Endothelial cell of umbilical vein (primary cell): Measurements from ENCODE around the gene ZHX3.

Experiments
- CTCF ChIP-seq, 2 donors: IDR thresholded peaks; 1 replicate in 1 of 2; 2 replicates in 1 of 2; pipeline ENCODE4 v1.5.1; 2011; ENCODE audit warnings: low read length in 2 of 2, mild to moderate bottlenecking in 2 of 2, moderate library complexity in 2 of 2, control low read depth in 1 of 2, inconsistent platforms in 1 of 2, low read depth in 1 of 2; ENCODE audit not compliant: insufficient read depth in 1 of 2; ENCODE audit errors: extremely low read depth in 1 of 2
- EZH2 ChIP-seq: IDR thresholded peaks from 2 replicates; pipeline ENCODE4 v1.6.1; 2012; ENCODE audit warnings: borderline replicate concordance, low read depth, mild to moderate bottlenecking, moderate library complexity, low read length, inconsistent platforms; ENCODE audit not compliant: severe bottlenecking
- JUN ChIP-seq: IDR thresholded peaks from 2 replicates; pipeline ENCODE4 v1.6.1; 2011; ENCODE audit warnings: borderline replicate concordance, low read depth; ENCODE audit not compliant: insufficient read length, insufficient read depth
- MYC ChIP-seq: IDR thresholded peaks from one replicate; pipeline ENCODE4 v1.6.1; 2011; ENCODE audit warnings: mild to moderate bottlenecking, low read depth, low read length
- POLR2A ChIP-seq: IDR thresholded peaks from 2 replicates; pipeline ENCODE4 v1.6.1; 2012; ENCODE audit warnings: low read depth, mild to moderate bottlenecking, control low read depth, low read length
- POLR2AphosphoS5 ChIP-seq: IDR thresholded peaks from 2 replicates; pipeline ENCODE4 v1.6.1; 2012; ENCODE audit warnings: low read depth, mild to moderate bottlenecking, control low read depth, low read length, moderate library complexity; ENCODE audit not compliant: insufficient read depth
- TF ChIP-seq, protein P1 (sequence below): IDR thresholded peaks from 2 replicates; pipeline ENCODE4 v1.6.1; 2011; ENCODE audit not compliant: insufficient read depth, insufficient read length

DNA sequence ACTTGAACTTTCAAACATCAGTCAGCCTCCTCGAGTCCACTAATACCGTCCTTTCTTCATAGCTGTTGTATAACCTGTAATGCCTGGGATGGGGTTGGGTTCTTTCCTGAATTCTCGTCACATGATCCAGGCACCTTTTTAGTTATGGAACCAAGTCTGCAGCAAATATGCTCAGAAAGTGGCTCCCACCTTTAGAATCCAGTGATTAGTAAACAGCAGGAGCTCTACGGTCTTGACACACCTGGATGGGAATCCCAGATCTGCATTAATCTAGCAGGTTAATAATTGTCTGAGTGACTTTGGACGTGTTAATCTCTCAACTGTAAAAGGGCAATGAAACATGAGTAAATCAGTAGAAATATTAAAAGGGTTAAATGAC lies 729 bp upstream of the ZHX3 start:
- TF ChIP-seq CTCF (IDR thresholded peaks at IDR 0.05; ENCODE audit: extremely low read depth in 1 of 2, insufficient read depth in 1 of 2, low read depth in 1 of 2, low read length in 2 of 2) (no peak), POLR2A (no peak), JUN (no peak), POLR2AphosphoS5 (no peak), MYC (no peak), EZH2 (no peak)
- TF ChIP-seq, protein P1, sequence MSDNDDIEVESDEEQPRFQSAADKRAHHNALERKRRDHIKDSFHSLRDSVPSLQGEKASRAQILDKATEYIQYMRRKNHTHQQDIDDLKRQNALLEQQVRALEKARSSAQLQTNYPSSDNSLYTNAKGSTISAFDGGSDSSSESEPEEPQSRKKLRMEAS: no peak
